ENCODE measurements around the gene TIMM8A.

TIMM8A gene

DNA sequence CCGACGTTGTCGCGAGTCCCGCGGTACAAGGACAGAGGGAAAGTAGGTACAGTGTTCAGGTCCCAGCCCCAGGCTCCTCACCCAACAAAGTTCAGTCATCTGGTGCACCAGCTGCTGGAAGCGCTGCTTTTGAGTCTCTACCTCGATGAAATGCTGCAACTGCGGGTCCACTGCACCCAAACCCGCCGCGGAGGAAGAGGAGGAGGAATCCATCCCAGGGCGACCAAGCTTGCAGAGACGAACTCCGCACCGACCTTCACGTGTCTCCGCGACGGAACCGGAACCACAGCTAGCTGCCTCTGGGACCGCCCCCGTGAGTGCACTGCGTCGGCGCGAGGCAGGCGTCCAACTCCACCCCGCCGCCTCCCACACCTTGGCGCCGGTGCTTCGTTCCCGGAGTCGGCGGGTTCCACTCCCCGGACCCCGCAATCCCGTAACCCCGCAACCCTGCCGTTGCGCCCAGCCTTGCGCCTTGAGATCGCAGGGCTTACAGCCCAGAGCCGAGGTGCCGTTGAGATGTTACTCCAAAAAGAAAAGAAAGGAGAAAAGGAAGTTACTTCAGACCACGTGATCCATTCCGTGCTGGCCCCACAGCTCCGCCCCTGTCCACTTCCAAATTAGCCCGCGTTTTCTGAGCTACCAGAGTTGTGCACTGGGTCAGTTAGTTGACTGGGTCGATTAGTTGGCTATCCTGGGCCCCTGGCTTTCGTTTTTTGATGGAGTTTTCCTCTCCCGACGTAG lies at the start of gene TIMM8A:
TIMM8A (minus strand) TSS at position 291 of the 741 bp plus-strand sequence; CDS start at position 213, 78 bp downstream.
- H3K9me3 Mint-ChIP-seq = peaks cover 7% of the 10 kb centered on the region
- peak within 1 kb of the TSS; percentile 84 to 91 (median 88) for H3K27ac Mint-ChIP-seq
- peaks cover 11% of the 10 kb centered on the region for H3K36me3 Mint-ChIP-seq (ENCODE audit: low read depth)

DNA sequence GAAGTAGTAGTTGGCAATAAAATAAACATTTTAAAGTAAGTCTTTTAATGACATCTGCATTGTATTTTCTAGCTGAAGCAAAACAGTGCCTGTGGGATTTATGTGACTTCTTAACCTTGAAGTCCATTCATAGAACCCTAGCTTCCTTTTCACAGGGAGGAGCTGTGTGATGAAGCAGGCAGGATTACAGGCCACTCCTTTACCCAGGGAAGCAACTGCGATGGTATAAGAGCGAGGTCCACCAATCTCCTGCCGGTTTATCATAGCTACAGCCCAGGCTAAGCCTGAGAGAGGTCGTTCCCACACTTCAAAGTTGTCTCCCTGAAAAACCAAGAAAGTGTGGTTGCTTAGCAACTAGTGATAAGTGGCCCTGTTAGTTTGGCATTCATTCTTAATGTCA lies 49.2 kb upstream of the TIMM8A start:
- Mint-ChIP-seq H3K4me1 (no peaks in the 10 kb centered on the region), H3K36me3 (ENCODE audit: low read depth) (peaks cover 37% of the 10 kb centered on the region), H3K9me3 (peaks cover 8% of the 10 kb centered on the region), H3K27ac (no peak overlapping the region), H3K4me3 (no peak overlapping the region), H3K27me3 (ENCODE audit: low read depth) (no peaks in the 10 kb centered on the region)
- TF ChIP-seq, protein P1, sequence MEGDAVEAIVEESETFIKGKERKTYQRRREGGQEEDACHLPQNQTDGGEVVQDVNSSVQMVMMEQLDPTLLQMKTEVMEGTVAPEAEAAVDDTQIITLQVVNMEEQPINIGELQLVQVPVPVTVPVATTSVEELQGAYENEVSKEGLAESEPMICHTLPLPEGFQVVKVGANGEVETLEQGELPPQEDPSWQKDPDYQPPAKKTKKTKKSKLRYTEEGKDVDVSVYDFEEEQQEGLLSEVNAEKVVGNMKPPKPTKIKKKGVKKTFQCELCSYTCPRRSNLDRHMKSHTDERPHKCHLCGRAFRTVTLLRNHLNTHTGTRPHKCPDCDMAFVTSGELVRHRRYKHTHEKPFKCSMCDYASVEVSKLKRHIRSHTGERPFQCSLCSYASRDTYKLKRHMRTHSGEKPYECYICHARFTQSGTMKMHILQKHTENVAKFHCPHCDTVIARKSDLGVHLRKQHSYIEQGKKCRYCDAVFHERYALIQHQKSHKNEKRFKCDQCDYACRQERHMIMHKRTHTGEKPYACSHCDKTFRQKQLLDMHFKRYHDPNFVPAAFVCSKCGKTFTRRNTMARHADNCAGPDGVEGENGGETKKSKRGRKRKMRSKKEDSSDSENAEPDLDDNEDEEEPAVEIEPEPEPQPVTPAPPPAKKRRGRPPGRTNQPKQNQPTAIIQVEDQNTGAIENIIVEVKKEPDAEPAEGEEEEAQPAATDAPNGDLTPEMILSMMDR (IDR thresholded peaks at IDR 0.05; ENCODE audit: unreplicated experiment in 3 of 3) = no peak

More for the DNA sequence above, at the start of gene TIMM8A:
- peak within 1 kb of the TSS; percentile 89 to 92 (median 92) for H3K4me3 Mint-ChIP-seq
- peaks cover 7% of the 10 kb centered on the region for H3K4me1 Mint-ChIP-seq
- no peaks in the 10 kb centered on the region for H3K27me3 Mint-ChIP-seq (ENCODE audit: low read depth)
- TF ChIP-seq, protein P1 (IDR thresholded peaks at IDR 0.05; ENCODE audit: unreplicated experiment in 3 of 3) = no peak

- Mint-ChIP-seq H3K27ac (no peak overlapping the region), H3K36me3 (ENCODE audit: low read depth) (peaks cover 42% of the 10 kb centered on the region), H3K4me3 (no peak overlapping the region), H3K27me3 (ENCODE audit: low read depth) (no peaks in the 10 kb centered on the region), H3K9me3 (peaks cover 5% of the 10 kb centered on the region), H3K4me1 (peaks cover 9% of the 10 kb centered on the region)
- TF ChIP-seq, protein P1 (IDR thresholded peaks at IDR 0.05; ENCODE audit: unreplicated experiment in 3 of 3) = no peak
Measured at GRCh38 chrX:101395789-101396188, 47.2 kb upstream of the TIMM8A start.

GRCh38 chrX:101394372-101394771 lies 45.8 kb upstream of the TIMM8A start:
- H3K4me3 Mint-ChIP-seq = no peak overlapping the region
- peaks cover 9% of the 10 kb centered on the region for H3K4me1 Mint-ChIP-seq
- H3K27ac Mint-ChIP-seq = no peak overlapping the region
- TF ChIP-seq, protein P1 (IDR thresholded peaks at IDR 0.05; ENCODE audit: unreplicated experiment in 3 of 3) = no peak
- H3K9me3 Mint-ChIP-seq = no peaks in the 10 kb centered on the region
- no peaks in the 10 kb centered on the region for H3K27me3 Mint-ChIP-seq (ENCODE audit: low read depth)
- peaks cover 33% of the 10 kb centered on the region for H3K36me3 Mint-ChIP-seq (ENCODE audit: low read depth)

DNA sequence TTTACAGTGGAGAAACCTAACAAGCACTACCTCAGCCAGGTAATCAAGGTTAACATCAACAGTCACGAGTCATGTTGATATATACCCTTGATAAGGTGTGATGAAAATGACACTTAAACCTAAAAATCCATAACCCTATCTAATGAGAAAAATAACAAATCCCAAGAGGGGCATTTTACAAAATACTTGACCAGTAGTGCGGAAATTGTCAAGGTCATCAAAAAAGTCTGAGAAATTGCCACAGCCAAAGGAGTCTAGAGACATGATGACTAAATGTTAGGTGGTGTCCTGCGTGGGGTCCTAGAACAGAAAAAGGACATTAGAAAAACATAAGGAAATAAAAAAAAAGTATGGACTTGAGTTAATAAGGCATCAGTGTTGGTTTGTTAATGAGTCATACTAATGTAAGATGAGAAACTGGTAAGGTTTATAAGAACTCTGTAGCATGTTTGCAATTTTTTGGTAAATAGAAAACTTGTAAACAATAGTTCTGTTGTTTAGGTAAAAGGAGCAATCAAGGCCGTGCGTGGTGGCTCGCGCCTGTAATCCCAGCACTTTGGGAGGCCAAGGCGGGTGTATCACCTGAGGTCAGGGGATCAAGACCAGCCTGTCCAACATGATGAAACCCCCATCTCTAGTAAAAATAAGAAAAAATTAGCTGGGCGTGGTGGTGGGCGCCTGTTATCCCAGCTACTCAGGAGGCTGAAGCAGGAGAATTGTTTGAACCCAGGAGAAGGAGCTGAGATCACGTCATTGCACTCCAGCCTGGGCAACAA lies 45.2 kb upstream of the TIMM8A start:
- TF ChIP-seq, protein P1 (IDR thresholded peaks at IDR 0.05; ENCODE audit: unreplicated experiment in 3 of 3) = no peak
- Mint-ChIP-seq H3K36me3 (ENCODE audit: low read depth) (peaks cover 33% of the 10 kb centered on the region), H3K4me1 (peaks cover 9% of the 10 kb centered on the region), H3K27me3 (ENCODE audit: low read depth) (no peaks in the 10 kb centered on the region), H3K4me3 (peak overlapping the region in 2 of 3 experiments; percentile 42 to 59), H3K27ac (peak overlapping the region in 2 of 3 experiments; percentile 29 to 39), H3K9me3 (no peaks in the 10 kb centered on the region)
